A375 (cell line): ENCODE measurements around the gene DEFB129. TPM values are rescaled to one million over a fixed set of nuclear protein-coding genes. Genes with fewer than 3 reads are reported as not detected.

Source experiments
- total RNA-seq: library from RNA; depleted of rRNA; stranded (reverse); fragments of >200 nt; shearing (Covaris generic); gene quantifications from 2 replicates; pipeline ENCODE4 v1.2.3, GENCODE V29; 2014; rRNA removed

The DEFB129 gene
- total RNA-seq = not detected in 2 replicates

DNA sequence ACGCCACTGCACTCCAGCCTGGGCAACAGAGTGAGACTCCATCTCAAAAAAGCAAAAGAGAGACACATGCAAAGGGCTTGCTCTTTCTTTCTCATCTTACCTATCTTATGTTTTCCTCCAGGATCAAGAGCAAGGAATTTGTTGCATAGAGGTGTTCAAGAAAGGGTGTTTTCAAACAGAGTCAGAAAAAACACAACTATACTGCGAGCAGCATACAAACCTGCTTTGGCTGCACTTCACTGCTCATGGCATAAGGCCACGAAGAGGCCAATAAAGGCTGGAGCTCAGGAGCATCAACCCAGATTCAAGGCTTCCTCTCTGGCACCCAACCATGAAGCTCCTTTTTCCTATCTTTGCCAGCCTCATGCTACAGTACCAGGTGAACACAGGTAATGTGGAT is at the start of gene DEFB129:
Gene DEFB129 (plus strand): TSS at position 301 of the 400 bp plus-strand sequence. CDS start 31 bp downstream, at position 332.

GRCh38 chr20:189611-190010 is 37.4 kb upstream of the DEFB129 start, which contains the start of gene DEFB128:
Gene DEFB128, minus strand, starts transcription at chr20:189711. Its CDS starts 88 bp downstream, at chr20:189623.

GRCh38 chr20:257419-257818 is 30.4 kb downstream of the DEFB129 start, which contains the start of gene DEFB132:
Gene DEFB132, plus strand, starts transcription at chr20:257724. Its CDS starts 55 bp downstream, at chr20:257779.

Other genes starting within 250 kb of the DEFB129 start
- gene DEFB125, start 139.6 kb upstream of the DEFB129 start, total RNA-seq = not detected in 2 replicates
- gene DEFB126, start 84.7 kb upstream of the DEFB129 start, total RNA-seq = not detected in 2 replicates
- gene DEFB127, start 69.8 kb upstream of the DEFB129 start, total RNA-seq = not detected in 2 replicates
- not detected in 2 replicates for gene DEFB128, start 37.5 kb upstream of the DEFB129 start, total RNA-seq
- not detected in 2 replicates for gene DEFB132, start 30.5 kb downstream of the DEFB129 start, total RNA-seq
- gene C20orf96, start 63.5 kb downstream of the DEFB129 start, total RNA-seq = 1.1 and 1.9 TPM in 2 replicates
- gene ZCCHC3, start 70.3 kb downstream of the DEFB129 start, total RNA-seq = 28.0 and 28.7 TPM in 2 replicates
- gene SOX12, start 98.3 kb downstream of the DEFB129 start, total RNA-seq = 6.9 and 7.7 TPM in 2 replicates
- 60.3 and 73.3 TPM in 2 replicates for gene NRSN2, start 119.9 kb downstream of the DEFB129 start, total RNA-seq
- gene TRIB3, start 153.5 kb downstream of the DEFB129 start, total RNA-seq = 290 and 400 TPM in 2 replicates
- gene RBCK1, start 181.0 kb downstream of the DEFB129 start, total RNA-seq = 138 and 161 TPM in 2 replicates
- gene TBC1D20, start 235.3 kb downstream of the DEFB129 start, total RNA-seq = 21.8 and 26.3 TPM in 2 replicates